ENCODE results near the gene CAPN2.

CAPN2 gene

GRCh38 chr1:223754681-223755431 lies 42.5 kb downstream of the CAPN2 start:
- DNase-seq (ENCODE audit: extremely low read depth, low read depth): no peak
- TF ChIP-seq, protein P1, sequence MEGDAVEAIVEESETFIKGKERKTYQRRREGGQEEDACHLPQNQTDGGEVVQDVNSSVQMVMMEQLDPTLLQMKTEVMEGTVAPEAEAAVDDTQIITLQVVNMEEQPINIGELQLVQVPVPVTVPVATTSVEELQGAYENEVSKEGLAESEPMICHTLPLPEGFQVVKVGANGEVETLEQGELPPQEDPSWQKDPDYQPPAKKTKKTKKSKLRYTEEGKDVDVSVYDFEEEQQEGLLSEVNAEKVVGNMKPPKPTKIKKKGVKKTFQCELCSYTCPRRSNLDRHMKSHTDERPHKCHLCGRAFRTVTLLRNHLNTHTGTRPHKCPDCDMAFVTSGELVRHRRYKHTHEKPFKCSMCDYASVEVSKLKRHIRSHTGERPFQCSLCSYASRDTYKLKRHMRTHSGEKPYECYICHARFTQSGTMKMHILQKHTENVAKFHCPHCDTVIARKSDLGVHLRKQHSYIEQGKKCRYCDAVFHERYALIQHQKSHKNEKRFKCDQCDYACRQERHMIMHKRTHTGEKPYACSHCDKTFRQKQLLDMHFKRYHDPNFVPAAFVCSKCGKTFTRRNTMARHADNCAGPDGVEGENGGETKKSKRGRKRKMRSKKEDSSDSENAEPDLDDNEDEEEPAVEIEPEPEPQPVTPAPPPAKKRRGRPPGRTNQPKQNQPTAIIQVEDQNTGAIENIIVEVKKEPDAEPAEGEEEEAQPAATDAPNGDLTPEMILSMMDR (IDR thresholded peaks at IDR 0.05; ENCODE audit: low read depth, low read length): no peak

DNA sequence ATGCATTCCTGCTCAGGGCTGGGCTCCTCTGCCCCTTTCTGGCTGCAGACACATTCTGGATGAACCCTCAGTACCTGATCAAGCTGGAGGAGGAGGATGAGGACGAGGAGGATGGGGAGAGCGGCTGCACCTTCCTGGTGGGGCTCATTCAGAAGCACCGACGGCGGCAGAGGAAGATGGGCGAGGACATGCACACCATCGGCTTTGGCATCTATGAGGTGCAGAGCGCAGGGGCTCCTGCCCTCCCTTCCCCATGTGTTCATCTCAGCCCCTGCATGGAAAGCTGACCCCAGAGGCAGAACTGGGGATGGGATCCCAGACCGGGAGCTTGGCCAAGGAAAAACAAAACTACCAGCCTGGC lies 43.1 kb downstream of the CAPN2 start:
- TF ChIP-seq, protein P1 (IDR thresholded peaks at IDR 0.05; ENCODE audit: low read depth, low read length): no peak
- DNase-seq (ENCODE audit: extremely low read depth, low read depth): no peak

- no peak for DNase-seq (ENCODE audit: extremely low read depth, low read depth)
- TF ChIP-seq, protein P1 (IDR thresholded peaks at IDR 0.05; ENCODE audit: low read depth, low read length): no peak
Measured at GRCh38 chr1:223755992-223756775, 43.8 kb downstream of the CAPN2 start.

- DNase-seq (ENCODE audit: extremely low read depth, low read depth): no peak
- TF ChIP-seq, protein P1 (IDR thresholded peaks at IDR 0.05; ENCODE audit: low read depth, low read length): no peak
Measured at GRCh38 chr1:223756806-223757700, 44.7 kb downstream of the CAPN2 start.

- no peak for DNase-seq (ENCODE audit: extremely low read depth, low read depth)
- TF ChIP-seq, protein P1 (IDR thresholded peaks at IDR 0.05; ENCODE audit: low read depth, low read length): no peak
Measured at GRCh38 chr1:223758734-223759133, 46.4 kb downstream of the CAPN2 start.

DNA sequence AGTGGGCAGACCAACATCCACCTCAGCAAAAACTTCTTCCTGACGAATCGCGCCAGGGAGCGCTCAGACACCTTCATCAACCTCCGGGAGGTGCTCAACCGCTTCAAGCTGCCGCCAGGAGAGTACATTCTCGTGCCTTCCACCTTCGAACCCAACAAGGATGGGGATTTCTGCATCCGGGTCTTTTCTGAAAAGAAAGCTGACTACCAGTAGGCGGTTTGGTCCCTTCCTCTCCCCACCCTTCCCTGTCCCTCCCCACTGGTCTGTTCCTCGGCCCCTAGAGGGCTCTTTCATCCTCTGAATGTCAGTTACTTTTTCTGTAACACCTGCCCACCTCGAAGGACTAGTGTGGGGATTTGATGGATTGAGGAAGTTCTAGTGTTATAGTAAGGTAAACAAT lies 46.9 kb downstream of the CAPN2 start:
- TF ChIP-seq, protein P1 (IDR thresholded peaks at IDR 0.05; ENCODE audit: low read depth, low read length): no peak
- no peak for DNase-seq (ENCODE audit: extremely low read depth, low read depth)

Measured in AG09319 (cell line).